Neural progenitor cell (in vitro differentiated cells): ENCODE data around the gene CDH23.

Experiments
- EZH2 ChIP-seq: fragments of 200-600 bp; sonication (generic); IDR thresholded peaks from 2 replicates; pipeline ENCODE4 v1.6.1; 2017; ENCODE audit warnings: antibody characterized with exemption, mild to moderate bottlenecking, moderate library complexity
- TF ChIP-seq, protein P1 (sequence below): fragments of 200-600 bp; sonication (generic); IDR thresholded peaks from 2 replicates; pipeline ENCODE4 v1.5.1; 2017; ENCODE audit warnings: antibody characterized with exemption, mild to moderate bottlenecking

GRCh38 chr10:71353639-71354038, 43.1 kb upstream of the CDH23 start:
- TF ChIP-seq EZH2 = no peak
- TF ChIP-seq, protein P1, sequence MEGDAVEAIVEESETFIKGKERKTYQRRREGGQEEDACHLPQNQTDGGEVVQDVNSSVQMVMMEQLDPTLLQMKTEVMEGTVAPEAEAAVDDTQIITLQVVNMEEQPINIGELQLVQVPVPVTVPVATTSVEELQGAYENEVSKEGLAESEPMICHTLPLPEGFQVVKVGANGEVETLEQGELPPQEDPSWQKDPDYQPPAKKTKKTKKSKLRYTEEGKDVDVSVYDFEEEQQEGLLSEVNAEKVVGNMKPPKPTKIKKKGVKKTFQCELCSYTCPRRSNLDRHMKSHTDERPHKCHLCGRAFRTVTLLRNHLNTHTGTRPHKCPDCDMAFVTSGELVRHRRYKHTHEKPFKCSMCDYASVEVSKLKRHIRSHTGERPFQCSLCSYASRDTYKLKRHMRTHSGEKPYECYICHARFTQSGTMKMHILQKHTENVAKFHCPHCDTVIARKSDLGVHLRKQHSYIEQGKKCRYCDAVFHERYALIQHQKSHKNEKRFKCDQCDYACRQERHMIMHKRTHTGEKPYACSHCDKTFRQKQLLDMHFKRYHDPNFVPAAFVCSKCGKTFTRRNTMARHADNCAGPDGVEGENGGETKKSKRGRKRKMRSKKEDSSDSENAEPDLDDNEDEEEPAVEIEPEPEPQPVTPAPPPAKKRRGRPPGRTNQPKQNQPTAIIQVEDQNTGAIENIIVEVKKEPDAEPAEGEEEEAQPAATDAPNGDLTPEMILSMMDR = no peak
